HuH-7.5 (cell line): ENCODE results near the gene IGSF22.

Experiments used
- DNase-seq: peaks from one replicate; pipeline ENCODE4 v3.0.0; 2011; ENCODE audit warnings: low spot score

Gene IGSF22

DNA sequence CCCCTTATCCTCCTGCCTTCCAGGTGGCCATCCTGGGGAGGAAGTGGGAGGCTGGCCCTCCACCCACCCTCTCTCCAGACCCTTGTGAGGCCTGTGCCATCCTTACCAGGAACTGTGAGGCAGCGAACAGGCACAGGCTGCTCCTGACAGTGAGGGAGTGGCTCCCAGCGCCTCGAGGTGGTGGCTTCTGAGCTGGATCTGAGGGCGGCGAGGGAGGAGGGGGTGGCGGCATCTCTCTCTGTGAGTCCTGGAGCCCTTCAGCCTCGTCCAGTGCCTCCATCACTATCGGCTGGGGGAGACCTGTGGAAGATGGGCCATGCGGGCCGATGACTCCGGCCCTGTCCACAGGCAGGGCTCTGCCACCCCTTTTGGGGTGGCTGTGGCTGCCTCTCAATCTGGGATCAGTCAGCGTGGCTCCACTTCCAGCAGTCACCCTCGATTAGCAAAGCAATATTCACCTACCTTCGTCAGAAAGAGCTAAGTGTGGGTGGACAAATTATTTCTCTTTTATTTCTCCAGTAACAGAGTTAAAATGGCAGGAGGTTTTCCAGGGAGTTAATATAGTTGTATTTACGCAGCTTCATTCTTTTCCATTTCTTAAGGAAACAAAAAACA is 18.0 kb upstream of the IGSF22 start:
- DNase-seq = no peak

DNA sequence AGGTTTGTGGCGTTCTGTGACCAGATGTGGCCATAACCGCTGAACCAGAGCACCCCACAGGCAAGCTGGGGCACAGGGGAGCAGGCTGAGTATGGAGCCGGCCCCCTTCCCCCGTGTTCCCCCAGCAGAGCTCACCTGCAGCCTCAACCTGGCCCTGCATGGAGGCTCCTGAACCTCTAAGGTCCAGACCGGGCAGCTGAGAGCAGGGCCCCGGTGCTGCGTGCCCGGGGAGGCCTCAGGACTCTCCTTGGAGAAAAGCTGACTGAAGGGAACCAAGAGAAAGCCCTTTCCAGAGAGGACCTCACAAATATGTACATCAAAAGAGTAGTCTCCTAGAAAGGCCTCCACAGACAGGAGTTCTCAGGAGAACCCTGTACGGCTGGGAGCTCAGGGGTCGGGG is 17.4 kb upstream of the IGSF22 start:
- DNase-seq = no peak

DNA sequence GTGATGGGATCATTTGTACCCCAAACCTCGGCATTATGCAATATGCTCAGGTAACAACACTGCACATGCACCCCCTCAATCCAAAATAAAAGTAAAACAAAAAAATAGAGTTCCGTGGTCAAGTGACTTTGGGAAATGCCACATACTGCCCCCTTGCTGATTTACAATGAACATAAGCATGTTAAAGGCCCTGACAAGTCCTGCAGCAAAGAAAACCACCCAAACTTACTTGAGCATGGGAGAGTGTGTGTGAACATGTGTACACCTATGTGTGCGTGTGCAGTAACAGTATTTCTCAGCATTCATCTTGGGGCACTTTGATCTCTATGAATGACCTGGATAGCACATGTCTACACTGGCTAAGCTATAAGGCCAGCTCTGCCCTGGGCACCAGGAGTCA is 15.8 kb upstream of the IGSF22 start:
- DNase-seq = no peak

DNA sequence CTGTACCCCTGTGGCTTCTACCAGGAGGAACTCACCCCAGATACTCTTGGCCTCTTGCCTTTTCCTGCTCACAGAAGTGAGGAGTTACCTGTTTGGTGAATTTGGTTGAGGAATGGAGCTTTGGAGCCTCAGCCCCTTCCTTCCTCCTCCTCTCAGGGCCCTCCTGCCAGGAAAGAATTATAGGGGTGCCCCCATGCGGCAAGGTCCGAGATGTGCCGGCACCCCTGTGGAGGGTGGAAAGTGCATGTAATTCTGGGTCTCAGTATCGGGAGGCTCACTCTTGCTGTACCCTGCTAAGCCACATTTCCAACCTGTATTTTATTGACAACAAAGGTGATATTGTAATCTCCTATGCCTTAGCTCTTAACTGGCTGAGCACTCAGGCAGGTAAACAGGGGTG is 13.7 kb upstream of the IGSF22 start:
- DNase-seq = no peak

DNA sequence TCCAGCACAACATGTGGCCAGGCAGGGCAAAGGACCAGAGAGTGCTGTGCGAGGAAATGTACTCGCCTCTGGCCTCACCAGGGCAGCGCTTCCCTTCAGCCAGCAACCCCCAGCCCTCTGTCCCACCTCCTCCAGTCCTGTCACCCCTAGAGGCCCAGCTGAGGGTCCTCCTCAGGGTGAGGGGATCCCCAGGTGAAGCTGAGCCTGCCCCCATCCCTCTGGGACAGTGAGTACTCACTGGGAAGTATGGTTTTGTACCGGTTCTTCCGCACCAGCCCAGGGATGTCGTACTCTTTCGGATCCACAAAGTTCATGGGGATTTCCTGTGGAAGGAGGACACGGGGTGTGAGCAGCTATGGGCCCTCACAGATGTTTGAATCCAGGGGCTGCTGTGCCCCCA is 11.7 kb upstream of the IGSF22 start:
- DNase-seq = no peak

DNA sequence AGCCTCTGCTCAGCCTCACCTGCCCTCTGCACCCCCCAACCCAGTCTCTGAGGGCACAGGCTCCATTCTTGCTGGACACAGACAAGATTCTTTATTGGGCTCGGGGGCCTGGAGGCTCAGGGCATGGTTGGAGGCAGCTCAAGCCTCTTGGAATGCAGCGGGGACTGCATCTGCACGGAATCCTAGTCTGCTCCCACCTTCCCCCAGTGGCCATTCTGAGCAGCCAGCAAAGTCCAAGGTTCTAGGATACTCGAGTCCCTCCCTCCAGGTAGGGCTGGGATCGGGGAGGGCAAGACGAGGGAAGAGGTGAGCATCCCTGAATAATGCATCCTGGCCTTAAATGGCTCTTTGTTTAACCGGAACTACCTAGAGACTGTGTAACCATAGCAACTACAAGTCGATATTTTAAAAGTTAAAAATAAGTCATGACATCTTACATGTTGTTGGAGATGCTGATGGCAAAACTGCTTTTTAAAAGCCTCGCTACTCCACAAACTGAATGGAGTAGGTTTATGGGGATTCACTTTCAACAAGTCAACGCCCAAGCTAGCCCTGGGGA is 10.7 kb upstream of the IGSF22 start:
- peak; percentile 25 for DNase-seq

DNA sequence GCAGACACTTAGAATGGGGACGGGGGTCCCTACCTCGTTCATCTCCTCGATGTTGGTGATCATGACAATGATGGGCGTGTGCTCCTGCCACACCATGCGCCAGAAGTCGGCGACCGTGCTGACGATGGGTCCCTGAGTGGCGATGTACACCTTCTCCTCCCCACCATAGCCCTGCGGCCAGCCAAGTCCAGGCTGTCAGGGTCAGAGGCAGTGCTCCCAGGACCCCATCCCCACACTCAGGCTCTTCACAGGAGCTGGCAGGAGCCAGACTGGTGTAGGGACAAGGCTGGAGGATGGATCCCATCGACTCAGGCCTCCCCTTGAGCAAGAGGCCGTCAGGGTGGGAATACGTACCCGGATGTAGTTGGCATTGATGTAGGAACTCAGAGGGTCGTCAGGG is 7.2 kb upstream of the IGSF22 start:
- DNase-seq = no peak

DNA sequence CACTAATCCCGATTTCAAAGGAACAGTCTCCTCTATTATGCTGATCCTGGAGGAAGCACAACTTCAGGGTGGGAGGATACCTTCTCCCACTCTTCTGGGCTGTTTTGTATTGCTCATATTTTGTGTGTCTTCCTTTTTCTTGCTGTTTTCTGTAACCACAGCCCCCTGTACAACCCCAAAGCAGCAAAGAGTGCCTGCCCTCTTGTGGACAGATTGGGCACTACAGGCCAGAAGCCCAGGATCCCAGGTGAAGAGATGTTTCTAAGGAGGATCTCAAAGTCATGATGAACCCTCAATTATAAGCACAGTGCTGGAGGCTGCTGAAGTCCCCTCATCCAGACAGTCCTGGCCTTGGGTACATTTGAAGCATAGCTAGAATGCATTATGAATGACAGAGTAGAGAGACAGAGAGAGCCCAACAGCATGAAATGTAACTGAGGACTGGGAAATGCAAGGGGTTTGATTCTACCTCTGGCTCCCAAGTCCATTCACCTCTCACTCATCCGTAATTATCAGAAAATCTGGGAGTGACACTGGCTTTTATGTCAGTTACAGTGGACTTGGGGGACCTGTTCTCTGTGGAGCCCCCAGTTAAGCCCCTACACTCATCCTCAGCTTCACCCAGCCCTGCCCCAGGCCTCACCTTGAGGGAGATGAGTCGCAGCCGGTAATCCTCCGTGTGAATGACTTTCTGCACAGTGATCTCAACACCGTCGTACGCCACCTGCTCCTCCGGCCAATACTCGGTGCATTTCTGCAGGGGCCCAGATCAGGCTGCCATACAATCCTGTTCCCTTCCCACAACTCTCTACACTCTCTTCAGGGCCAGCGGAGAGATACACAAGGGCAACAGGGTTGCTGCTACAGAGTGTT is 6.2 kb upstream of the IGSF22 start:
- peak; percentile 74 for DNase-seq

DNA sequence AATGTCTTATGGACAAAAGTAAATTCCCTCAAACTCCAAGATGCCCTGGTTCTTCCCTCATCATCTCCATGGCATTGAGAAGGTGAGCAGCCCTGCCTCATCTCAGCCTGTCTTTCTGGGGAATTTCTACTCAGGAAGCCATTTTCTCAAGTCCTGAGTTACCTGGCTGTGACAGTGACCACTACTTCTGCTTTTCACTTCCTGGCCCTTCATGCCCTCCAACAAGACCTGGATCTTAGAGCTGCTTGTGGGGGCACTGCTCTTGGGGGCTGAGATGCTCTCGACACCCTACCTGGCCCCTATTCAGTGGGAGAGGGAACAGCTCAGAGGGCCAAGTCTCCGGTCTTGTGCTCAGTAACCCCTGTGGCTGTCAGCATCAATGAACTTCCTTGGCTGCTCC is 5.5 kb upstream of the IGSF22 start:
- no peak for DNase-seq

DNA sequence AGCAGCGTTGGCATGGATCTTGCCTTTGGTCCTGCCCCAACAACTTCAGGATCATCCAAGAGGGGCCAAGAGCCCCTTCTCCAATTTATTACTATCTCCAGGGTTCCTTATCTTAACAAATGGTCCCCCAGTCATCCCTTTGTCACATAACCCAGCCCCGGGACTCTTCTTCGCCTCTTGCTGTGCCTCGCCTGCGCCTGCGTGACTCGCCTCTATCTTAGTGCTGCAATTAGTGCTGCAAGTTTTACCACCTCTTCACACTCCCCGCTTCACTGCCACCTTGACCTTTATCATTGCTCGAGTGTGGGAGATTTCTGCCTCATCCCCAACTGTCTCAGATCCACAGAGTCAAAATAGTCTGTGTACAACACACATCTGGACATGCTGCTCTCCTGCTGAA is 4.0 kb upstream of the IGSF22 start:
- DNase-seq = no peak

DNA sequence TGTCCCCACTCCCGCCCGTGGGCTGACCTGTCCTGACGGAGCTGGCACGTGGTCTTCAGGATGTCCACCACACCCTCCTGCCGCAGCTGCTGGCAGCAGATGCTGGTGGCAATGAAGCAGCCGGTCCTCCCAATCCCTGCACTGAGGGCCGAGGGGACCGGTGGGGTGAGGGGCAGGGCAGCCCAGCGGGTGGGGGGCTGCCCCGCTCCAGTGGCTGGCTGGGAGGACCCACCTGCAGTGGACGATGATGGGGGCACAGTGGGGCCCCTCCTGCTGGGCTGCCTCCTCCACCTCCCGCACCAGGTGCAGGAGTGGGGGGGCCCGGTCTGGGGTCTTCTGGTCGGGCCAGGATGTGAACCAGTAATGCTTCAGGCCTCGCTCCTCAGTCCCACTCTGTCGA is 3.4 kb upstream of the IGSF22 start:
- DNase-seq = no peak

DNA sequence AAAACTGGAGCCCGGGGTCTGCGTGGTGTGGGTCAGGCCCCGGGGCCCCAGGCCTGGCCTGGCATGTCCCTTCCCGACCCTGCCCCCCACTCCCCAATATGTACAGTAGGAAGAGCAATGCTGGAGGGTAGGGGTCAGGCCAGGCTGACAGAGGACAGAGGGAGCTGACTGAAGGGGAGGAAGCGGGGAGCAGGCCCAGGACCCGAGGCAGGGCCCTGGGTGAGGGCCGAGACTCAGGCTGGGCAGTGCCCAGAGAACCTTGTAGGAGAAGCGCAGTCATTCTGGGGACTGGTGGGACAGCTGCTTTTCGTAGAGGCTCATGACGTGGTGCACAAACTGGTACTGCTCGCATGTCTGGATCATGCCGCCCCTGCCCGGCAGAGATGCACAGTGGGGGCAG is 2.7 kb upstream of the IGSF22 start:
- no peak for DNase-seq

DNA sequence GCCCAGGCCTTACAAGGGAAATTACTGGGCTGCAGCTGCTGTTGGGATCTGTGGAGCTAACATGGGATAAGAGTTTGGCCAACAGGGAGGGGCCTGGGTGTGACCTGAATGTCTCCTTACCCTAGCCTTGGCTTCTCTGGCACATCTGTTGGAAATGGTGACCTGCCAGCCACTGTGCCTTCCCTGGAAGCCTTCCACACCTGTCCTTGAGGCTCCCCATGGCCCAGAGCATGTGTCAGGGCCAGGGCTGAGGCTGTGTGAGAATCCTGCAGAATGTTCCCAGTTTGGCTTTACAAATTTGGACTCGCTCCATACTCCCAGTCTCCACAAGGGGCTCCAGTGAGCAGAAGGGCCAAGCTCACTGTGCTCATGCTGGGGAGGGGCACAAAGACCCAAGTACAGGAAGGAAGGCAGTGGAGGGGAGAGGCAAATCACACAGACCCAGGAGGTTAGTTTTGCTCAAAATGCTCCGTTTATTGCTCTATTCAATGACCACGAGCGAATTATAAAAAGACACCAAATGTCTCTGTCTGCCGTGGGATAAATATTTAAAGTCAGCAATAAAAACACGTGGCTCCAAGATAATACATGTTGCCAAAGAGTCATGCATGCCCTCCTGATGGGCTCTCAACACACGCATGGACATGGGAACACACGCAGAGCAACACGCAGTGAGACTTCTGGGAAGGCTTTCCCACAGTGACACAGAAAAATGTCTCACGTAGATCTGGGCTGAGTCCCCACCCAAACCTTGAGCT is 1.7 kb upstream of the IGSF22 start:
- DNase-seq = peak; percentile 62

DNA sequence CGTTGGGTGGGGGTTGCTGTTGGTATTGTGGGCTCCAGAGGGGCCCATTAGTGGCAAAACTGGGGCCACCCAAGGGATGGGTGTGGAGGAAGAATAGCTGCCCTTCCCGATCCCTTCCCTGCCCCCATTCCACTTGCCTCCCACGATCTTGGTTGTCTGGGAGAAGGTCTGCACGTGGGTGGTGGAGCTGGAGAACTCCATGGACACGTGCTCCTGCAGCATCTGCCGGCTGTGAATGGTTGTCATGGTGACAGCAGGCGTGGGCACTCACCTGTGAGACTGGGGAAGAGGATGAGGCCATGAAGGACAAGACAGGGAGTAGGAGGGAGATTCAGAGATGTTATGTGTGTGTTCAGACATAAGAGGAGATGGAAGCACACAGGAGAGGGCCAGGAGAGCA is 2.0 kb downstream of the IGSF22 start:
- DNase-seq = no peak

DNA sequence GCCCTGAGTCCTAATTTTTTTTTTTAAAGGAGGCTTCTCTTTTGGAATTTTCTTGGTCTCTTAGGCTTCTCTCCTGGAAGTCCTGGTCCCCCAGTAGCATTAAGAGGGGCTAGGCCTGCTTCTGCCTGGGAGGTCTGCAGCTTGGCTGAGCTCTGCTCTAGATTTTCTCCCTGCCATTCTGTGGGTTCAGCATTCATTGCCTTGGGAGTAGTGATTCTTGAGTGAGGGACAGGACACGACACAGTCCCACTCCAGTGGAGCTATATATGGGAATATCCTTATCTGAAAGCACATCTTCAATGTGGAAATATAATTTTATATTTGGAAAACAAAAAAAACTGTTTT is 3.7 kb downstream of the IGSF22 start:
- DNase-seq = no peak

DNA sequence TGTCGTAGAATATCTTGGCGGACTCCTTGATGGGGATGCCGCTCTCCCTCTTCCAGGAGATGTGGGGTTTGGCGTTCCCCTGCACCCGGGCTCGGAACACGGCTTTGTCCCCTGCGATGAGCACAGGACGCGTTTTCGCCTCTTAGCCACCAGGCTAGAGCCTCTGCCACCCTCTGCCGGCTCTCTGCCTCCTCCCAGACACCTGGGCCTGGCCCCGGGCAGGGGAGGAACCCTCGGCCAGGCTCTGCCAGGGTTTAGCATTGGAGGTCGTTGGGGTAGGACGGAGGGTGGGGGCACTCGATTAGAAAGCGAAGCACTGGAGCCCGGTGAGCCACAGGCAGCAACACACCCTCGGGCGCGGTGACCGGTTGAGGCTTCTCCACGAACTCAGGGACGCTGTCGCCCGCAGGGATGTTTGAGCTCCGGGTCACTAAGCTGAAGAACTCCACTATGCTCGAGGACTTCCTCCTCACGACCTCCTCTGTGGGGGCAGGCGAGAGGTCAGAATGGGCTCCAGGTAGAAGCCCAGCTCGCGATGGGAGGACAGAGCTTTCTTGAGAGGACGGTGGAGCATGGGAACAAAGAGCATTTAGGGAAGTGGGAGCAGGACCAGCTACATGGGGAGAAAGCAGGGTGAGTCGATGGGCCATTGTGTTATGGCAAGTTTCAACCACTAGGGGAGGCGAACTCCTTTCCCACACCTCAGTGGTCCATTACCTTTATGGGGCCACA is 4.3 kb downstream of the IGSF22 start:
- DNase-seq = peak; percentile 52

DNA sequence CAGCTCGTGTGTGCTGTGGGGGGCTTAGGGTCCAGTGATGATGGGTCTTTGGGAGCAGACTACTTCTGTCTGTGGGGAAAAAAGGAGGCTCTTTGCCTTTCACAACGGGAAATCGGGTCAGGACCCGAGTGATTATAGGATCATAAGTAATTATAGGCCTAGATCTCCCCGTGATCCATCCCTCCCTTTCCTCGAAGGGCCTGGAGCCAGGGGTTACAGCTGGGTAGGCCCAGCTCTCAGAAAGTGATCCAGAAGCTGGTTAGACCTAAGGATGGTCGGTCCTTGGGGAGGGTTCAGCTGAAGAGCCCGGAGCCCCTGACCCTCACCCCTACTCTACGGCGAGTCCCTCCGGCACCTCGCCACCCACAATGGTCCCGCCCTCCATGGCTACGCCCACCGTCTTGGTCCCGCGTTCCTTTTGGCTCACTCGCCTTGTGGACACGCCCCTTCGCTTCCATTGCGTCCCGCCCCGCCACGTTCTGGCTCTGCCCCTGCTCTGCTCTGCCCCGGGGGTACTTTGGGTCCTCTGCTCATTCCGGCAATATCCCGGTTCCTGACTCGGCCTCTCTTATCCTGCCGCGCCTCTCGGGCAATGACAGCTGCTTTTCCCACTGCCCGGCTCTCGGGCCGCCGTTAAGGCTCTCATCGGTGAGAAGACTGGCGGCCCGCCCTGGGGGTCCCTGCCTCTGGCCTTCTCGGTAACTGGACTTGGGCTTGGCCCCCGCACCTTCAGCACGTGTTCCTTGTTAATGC is 5.0 kb downstream of the IGSF22 start:
- DNase-seq = peak; percentile 33

DNA sequence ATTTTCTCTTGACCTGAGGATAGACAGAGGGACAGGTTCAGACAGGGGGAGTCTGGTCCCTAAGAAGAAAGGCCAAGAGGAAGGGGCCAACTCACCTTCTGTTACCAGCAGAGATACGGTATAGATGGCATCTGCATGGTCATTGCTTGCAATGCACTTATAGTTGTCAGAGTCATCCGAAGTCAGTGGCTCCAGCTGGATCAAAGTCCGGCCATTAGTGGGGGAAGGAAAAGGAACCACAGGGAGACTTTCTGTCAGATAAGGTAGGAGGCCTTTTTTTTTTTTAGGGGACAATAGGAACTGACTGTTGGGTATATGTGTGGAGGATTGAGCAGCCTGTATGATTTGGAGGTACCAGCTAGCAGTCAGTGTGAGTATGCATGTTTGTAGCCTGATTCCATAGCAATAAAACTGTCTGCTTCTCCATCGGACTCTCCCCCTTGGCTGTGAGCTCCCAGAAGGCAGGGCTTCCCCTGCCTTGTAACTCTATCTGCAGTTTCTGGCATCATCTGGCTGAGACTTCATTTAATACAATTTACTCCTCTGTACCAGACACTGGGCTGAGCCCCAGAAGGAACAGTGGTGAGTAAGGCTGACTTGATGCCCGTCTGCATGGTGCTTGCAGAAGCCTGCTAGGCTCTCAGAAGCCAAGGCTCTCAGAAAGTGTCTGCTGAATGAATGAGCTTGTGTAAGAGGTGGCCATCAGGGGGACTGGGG is 5.7 kb downstream of the IGSF22 start:
- DNase-seq = no peak

DNA sequence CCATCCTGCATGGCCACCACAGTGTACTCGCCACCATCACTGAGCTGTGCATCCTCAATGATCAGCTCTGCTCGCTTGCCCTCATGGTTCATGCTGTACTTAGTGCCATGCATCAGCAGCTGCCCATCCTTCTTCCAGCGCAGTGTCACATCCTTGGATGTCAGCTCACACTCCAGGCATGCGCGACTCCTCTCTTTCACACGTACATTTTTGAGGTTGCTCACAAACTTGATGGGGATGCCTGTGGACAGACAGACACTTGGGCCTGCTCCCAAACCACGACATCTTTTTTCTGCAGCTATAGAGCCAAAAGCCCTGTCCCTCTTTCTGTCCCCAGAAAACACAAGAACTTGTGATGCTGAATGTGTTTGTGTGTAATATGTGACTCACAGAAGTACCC is 10.5 kb downstream of the IGSF22 start:
- DNase-seq = no peak

DNA sequence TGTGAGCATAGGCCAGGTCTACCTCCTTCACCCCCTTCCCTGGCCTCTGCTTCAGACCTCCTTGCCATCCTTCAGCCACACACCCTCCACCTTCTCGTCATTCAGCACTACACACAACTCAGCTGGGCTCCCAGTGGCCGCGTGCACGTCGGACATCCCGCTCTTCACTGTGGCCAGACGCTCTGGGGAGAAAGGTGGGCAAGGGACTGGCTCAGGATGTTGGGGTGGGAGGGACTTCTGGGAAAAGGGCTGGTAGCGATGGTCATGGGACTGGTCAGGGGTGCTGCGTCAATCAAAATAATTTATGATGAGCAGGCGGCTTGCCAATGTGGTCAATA is 11.6 kb downstream of the IGSF22 start:
- DNase-seq = no peak
